SK-N-MC (cell line): ENCODE data around the gene TBC1D1.
"Not testable (repeated sequence)": the region's sequence is repeated elsewhere in the genome, so short reads cannot be mapped to it uniquely, and the experiment has no call there.

Experiments
- DNase-seq: peaks from one replicate; pipeline ENCODE4 v3.0.0-alpha.2; 2011; ENCODE audit warnings: low read depth, low spot score
- H3K27ac ChIP-seq: fragments of 200-600 bp; sonication (generic); 2 replicates; pipeline ENCODE4 v1.5.1; 2016; ENCODE audit warnings: mixed run types
- H3K36me3 ChIP-seq: fragments of 200-600 bp; sonication (generic); 2 replicates; pipeline ENCODE4 v1.6.1; 2017; ENCODE audit warnings: antibody characterized with exemption, low read length, mixed read lengths; ENCODE audit not compliant: insufficient read depth
- H3K4me3 ChIP-seq: fragments of 200-600 bp; sonication (generic); 2 replicates; pipeline ENCODE4 v1.5.1; 2016
- H3K9ac ChIP-seq: fragments of 200-600 bp; sonication (generic); 2 replicates; pipeline ENCODE4 v1.8.0; 2017; ENCODE audit warnings: mixed run types, mixed read lengths; ENCODE audit not compliant: insufficient read length
- H3K9me3 ChIP-seq: fragments of 200-600 bp; sonication (generic); 2 replicates; pipeline ENCODE4 v1.6.1; 2017; ENCODE audit warnings: low read depth, mild to moderate bottlenecking, antibody characterized with exemption, low read length, moderate library complexity, mixed read lengths
- EZH2 ChIP-seq: fragments of 200-600 bp; sonication (generic); IDR thresholded peaks from one replicate; pipeline ENCODE4 v1.6.1; 2017; ENCODE audit warnings: antibody characterized with exemption
- FOXP2 ChIP-seq: optimal IDR thresholded peaks from 2 replicates; pipeline ENCODE3; 2011; ENCODE audit warnings: mild to moderate bottlenecking, moderate library complexity; ENCODE audit not compliant: insufficient read depth; ENCODE audit errors: extremely low read length, control extremely low read depth
- POLR2AphosphoS5 ChIP-seq: IDR thresholded peaks from 2 replicates; pipeline ENCODE4 v1.6.1; 2012; ENCODE audit warnings: mild to moderate bottlenecking, low read depth, low read length, borderline replicate concordance

TBC1D1 gene

DNA sequence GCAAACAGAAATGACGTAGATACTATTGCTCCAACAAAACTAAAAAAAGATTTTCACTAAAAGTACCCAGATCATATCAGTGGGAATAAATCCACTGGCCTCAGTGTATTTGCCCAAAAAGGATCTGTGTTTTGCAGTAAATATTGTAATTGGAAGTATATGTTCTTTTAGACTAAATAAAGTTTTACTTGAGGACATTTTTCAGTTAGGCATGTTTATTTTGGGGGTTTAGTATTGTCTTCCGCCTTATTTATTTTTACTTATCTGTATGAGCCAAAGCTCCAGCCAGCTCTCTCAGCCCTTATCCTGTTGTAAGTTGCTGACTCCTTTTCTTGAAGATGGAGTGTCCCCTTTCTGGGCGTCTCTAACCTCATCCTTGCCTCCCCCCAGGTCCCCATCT, 119.1 kb downstream of the TBC1D1 start:
- Histone ChIP-seq H3K4me3 (no peak overlapping the region), H3K9me3 (no peaks in the 10 kb centered on the region), H3K36me3 (no peaks in the 10 kb centered on the region), H3K27ac (no peak overlapping the region), H3K9ac (no peak overlapping the region)
- DNase-seq, result no peak
- TF ChIP-seq FOXP2, result no peak
- TF ChIP-seq POLR2AphosphoS5, result no peak
- no peak for TF ChIP-seq EZH2

DNA sequence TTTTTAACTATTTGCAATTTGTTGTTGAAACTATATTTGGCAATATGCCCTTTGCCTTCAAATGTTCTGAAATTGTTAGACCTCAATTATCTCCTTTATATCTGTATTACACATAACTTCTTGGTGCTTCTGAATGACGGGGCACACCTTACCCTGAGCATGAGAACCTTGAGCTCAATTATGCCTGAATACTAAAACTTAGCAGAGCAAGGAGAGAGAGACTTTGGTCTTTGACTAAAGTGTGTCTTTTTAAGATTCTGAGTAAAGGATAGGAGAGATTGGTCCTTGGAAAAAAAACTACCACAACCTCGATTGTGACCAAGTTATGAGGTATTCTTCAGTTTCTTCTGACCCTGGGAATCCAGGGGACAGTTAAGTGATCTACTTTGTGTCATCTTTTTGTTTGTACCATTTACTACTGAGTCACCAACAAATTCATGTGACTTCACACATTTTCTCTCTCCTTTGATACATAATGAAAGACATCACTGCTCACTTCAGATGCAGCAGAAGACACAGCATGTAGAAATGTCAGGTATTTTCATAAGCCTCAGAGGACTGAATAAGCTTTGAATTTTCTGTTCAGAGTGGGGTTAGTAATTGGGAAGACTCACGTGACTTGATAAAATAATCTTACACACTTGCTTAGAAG, 120.8 kb downstream of the TBC1D1 start:
- Histone ChIP-seq H3K36me3 (no peaks in the 10 kb centered on the region), H3K9me3 (no peaks in the 10 kb centered on the region), H3K27ac (no peak overlapping the region), H3K9ac (no peak overlapping the region), H3K4me3 (no peak overlapping the region)
- TF ChIP-seq EZH2, result no peak
- TF ChIP-seq FOXP2, result no peak
- no peak for TF ChIP-seq POLR2AphosphoS5
- DNase-seq, result no peak

DNA sequence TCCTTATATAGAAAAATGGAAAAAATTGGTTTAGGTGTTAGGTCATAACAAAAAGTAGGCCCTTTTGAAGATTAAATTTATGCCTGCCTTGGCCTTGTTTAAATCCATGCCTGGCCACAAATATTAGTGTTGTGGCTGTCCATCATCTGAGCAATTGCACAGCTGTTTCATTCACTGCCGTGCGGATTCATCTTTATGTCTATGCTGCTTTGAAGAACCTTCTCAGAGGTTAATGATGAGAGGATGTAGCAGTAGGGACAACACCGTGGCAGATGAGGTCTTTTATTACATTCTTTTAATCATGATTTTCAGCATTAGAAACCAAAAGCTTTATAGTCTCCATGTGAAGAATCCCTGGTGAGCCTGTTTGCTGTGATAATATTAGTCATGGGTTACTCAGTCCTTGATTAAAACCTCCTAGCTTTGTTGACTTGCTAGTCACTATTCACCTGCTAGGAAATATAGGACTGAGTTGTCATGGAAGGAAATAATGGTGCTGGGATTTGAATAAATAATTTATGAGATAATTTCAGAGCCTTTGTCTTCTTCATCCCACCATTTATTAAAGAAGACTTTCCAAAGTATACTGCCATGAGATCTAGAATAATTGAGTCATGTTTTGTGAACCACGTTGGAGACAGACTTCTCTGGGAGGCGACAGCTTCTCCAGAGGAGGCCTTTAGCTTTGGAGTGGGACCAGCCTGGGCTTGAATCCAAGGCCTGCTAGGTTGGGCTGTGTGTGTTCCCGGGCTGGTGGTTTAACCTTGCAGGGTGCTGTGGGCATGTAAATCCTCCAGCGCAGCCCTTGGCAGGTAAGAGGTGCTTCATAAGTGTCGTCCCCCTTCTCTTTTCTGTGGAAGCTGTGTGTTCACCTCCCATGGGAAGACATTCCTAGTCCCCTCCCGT, 122.8 kb downstream of the TBC1D1 start:
- Histone ChIP-seq H3K9ac (no peak overlapping the region), H3K36me3 (no peaks in the 10 kb centered on the region), H3K9me3 (no peaks in the 10 kb centered on the region), H3K4me3 (no peak overlapping the region), H3K27ac (no peak overlapping the region)
- no peak for TF ChIP-seq FOXP2
- TF ChIP-seq EZH2, result no peak
- TF ChIP-seq POLR2AphosphoS5, result no peak
- DNase-seq, result no peak

DNA sequence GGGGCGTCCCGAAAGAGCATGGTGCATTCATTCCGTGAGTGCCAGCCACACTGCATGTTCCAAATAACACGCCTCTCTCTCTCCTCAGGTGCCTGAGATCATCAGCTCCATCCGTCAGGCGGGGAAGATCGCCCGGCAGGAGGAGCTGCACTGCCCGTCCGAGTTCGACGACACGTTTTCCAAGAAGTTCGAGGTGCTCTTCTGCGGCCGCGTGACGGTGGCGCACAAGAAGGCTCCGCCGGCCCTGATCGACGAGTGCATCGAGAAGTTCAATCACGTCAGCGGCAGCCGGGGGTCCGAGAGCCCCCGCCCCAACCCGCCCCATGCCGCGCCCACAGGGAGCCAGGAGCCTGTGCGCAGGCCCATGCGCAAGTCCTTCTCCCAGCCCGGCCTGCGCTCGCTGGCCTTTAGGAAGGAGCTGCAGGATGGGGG, 123.6 kb downstream of the TBC1D1 start:
- TF ChIP-seq FOXP2 (no peak), POLR2AphosphoS5 (no peak), EZH2 (no peak)
- Histone ChIP-seq H3K4me3 (no peak overlapping the region), H3K27ac (no peak overlapping the region), H3K9ac (no peak overlapping the region), H3K36me3 (no peaks in the 10 kb centered on the region), H3K9me3 (no peaks in the 10 kb centered on the region)
- no peak for DNase-seq

DNA sequence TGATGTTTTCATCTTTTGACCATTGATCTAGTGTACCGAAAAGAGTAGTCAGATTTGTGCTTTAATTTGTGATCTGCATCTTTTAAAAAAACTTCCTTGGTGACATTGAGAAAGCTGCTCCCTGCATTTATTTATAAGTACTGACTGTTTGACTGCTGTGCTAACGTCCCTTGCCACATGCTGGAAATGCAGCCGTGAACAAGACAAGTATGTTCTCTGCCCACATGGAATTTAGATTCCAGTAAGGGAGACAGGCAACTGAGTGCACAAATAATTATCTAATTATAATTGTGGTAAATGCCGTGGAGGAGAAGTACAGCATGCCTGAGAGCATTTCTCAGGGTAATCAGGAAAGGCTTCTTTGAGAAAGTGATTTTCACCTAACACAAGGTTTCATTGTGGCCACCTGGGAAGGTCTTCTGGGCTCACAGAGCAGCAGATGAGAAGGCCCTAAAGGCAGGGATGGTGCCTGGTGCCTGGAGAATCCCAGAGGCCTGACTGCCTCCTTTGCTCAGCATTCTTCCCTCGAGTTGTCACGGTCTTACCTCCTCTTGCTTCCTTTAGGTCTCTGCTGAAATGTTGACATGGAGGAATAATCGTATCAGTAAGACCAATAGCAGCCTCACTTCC, 125.1 kb downstream of the TBC1D1 start:
- Histone ChIP-seq H3K4me3 (no peak overlapping the region), H3K9ac (no peak overlapping the region), H3K36me3 (no peaks in the 10 kb centered on the region), H3K9me3 (no peaks in the 10 kb centered on the region), H3K27ac (no peak overlapping the region)
- TF ChIP-seq EZH2 (no peak), FOXP2 (no peak), POLR2AphosphoS5 (no peak)
- DNase-seq, result no peak

DNA sequence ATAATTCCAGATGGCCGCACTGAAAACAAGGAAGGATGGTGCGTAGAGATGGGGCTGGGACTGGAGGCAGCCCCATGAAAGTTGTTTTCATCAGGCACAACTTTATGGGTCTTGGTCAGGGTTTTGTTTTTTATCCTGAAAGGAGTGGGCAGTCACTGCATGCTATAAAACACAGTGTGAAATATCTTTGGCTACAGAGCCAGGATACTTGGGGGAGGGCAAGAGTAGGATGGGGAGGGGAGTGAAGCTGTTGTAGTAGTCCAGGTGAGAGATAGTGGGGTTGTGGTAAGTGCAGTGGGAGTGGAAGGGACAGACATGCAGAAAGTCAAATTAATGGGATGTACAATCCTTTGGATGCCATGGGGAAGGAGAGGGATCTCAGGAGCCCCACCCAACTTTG, 125.8 kb downstream of the TBC1D1 start:
- no peak for DNase-seq
- TF ChIP-seq FOXP2 (no peak), EZH2 (no peak), POLR2AphosphoS5 (no peak)
- Histone ChIP-seq H3K4me3 (no peak overlapping the region), H3K9me3 (no peaks in the 10 kb centered on the region), H3K9ac (no peak overlapping the region), H3K27ac (no peak overlapping the region), H3K36me3 (peaks cover 3% of the 10 kb centered on the region; the same call in 1 of the 2 replicates)

DNA sequence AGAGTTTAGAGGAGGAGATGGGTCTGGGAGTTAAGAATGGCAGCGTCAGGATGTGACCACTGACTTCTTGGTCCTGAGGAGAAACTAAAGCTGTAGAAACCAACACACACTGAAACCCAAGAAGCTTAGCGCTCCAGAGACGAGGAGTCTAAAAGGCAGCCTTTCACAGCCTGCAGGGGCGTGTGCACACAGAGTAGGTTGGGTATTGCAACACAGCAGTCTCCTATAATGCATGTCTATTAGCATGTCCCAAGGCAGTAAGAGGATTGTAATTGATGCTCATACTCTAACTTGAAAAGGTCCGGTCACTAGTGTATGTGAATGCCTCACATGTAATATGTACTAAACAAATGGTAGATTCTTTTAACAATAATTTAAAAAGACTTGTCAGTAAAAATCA, 126.7 kb downstream of the TBC1D1 start:
- H3K27ac ChIP-seq, result no peak overlapping the region
- no peak overlapping the region for H3K4me3 ChIP-seq
- DNase-seq, result no peak
- H3K9ac ChIP-seq, result no peak overlapping the region
- no peaks in the 10 kb centered on the region for H3K9me3 ChIP-seq
- TF ChIP-seq EZH2 (no peak), POLR2AphosphoS5 (no peak), FOXP2 (no peak)
- peaks cover 7% of the 10 kb centered on the region; the same call in 1 of the 2 replicates for H3K36me3 ChIP-seq

DNA sequence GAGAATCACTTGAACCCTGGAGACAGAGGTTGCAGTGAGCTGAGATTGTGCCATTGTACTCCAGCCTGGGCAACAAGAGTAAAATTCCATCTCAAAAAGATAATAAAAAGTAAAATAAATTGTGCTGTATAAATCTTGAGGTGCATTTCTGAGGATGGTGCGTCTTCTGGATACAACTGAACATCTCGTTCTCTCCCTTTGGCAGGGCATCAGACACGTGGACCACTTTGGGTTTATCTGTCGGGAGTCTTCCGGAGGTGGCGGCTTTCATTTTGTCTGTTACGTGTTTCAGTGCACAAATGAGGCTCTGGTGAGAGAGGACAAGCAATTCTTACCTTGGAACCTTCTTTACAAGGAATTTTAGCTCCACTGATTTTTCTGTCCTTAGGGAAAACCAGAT, 129.5 kb downstream of the TBC1D1 start:
- H3K36me3 ChIP-seq, result peaks cover 7% of the 10 kb centered on the region; the same call in 1 of the 2 replicates
- DNase-seq, result no peak
- no peak overlapping the region for H3K27ac ChIP-seq
- no peak overlapping the region for H3K4me3 ChIP-seq
- H3K9me3 ChIP-seq, result no peaks in the 10 kb centered on the region
- TF ChIP-seq FOXP2, result no peak
- TF ChIP-seq EZH2, result no peak
- TF ChIP-seq POLR2AphosphoS5, result no peak
- no peak overlapping the region for H3K9ac ChIP-seq

DNA sequence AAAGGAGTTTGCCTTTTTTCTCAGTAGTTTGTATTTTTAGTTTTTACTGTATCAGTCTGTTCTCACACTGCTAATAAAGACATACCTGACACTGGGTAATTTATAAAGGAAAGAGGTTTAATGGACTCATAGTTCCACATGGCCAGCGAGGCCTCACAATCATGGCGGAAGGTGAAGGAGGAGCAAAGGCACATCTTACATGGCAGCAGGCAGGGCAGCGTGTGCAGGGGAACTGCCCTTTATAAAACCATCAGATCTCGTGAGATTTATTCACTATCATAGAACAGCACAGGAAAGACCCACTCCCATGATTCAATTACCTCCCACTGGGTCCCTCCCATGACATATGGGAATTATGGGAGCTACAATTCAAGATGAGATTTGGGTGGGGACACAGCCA, 130.1 kb downstream of the TBC1D1 start:
- H3K9ac ChIP-seq, H3K27ac ChIP-seq, H3K36me3 ChIP-seq, DNase-seq, H3K4me3 ChIP-seq, H3K9me3 ChIP-seq: not testable (repeated sequence)
